ENCODE measurements around the gene MIOX. TPM values are rescaled to one million over a fixed set of nuclear protein-coding genes. Genes with fewer than 3 reads are reported as not detected.

Gene MIOX
- total and polyA plus RNA-seq, 9 of the 15 experiments (the other 6 are each of a cell fraction or from before 2014, with no cell fraction given) = 0.08 TPM; not detected in 8

GRCh38 chr22:50531546-50531961 lies 44.9 kb downstream of the MIOX start:
- FAIRE-seq = no peak
- H3K4me1 ChIP-seq (replicated peaks in 1 of 2; ENCODE audit: control insufficient read depth in 2 of 2, insufficient read depth in 2 of 2, low read length in 2 of 2) = peaks cover 17 to 46% of the 10 kb centered on the region in 2 experiments; a peak in 4 of 5 replicates

GRCh38 chr22:50531962-50532674 lies 45.5 kb downstream of the MIOX start:
- FAIRE-seq (no peak), ATAC-seq (no peak), DNase-seq (ENCODE audit: extremely low read depth in 1 of 4, low spot score in 3 of 4) (no peak)
- in situ Hi-C loops (cut with MboI) = no loop called here
- POLR2A ChIA-PET = interaction anchor here (0.8 kb wide), 1 partner anchor 16 kb away, joined by 3 read pairs; no protein-coding TSS in a partner anchor
- Histone ChIP-seq H3K9ac (ENCODE audit: insufficient read depth in 1 of 2, low read depth in 2 of 2, low read length in 2 of 2) (no peak overlapping the region), H3K9me3 (replicated peaks; ENCODE audit: control insufficient read depth, insufficient read depth, low read depth, low read length) (0 out of 2 replicates have a peak, but pooled peaks cover 2% of the 10 kb centered on the region), H3K27ac (ENCODE audit: extremely low read depth, low read depth, low read length) (no peak overlapping the region), H3K9me1 (ENCODE audit: control insufficient read depth, insufficient read depth, low read length) (no peaks in the 10 kb centered on the region), H3K4me2 (ENCODE audit: insufficient read depth, low read length) (no peak overlapping the region), H3K79me2 (ENCODE audit: control insufficient read depth, insufficient read depth, low read length) (peaks cover 2% of the 10 kb centered on the region; the same call in 1 of the 3 replicates), H3K36me3 (ENCODE audit: control insufficient read depth, insufficient read depth, low read length) (no peaks in the 10 kb centered on the region), H3K4me1 (replicated peaks in 1 of 2; ENCODE audit: control insufficient read depth in 2 of 2, insufficient read depth in 2 of 2, low read length in 2 of 2) (peaks cover 12 to 40% of the 10 kb centered on the region in 2 experiments; a peak in 4 of 5 replicates), H2AFZ (ENCODE audit: low read depth, low read length) (no peak overlapping the region), H3K27me3 (ENCODE audit: control insufficient read depth in 2 of 2, insufficient read depth in 2 of 2, low read length in 2 of 2) (no peaks in the 10 kb centered on the region), H3K4me3 (no peak overlapping the region), H4K20me1 (replicated peaks; ENCODE audit: control insufficient read depth, insufficient read depth, low read length) (no peaks in the 10 kb centered on the region)
- BruUV-seq (replicated peaks) = no TSS peak
- TF ChIP-seq POLR2G (IDR thresholded peaks at IDR 0.05; ENCODE audit: low read depth, low read length) = 0 out of 2 replicates have a peak, but pooled peaks have one; percentile 16
- peak; percentile 51 for TF ChIP-seq PCBP1 (IDR thresholded peaks at IDR 0.05; ENCODE audit: low read depth, low read length, poor library complexity, severe bottlenecking)
- peak; percentile 64 for TF ChIP-seq ZBTB33 (CRISPR knock-in tag; IDR thresholded peaks at IDR 0.05)
- TF ChIP-seq DNMT1 (IDR thresholded peaks at IDR 0.05) = no peak
- CTCF ChIA-PET (ENCODE audit: low intra/inter-chr PET ratio) = no interaction called here
- WGBS (ENCODE audit: insufficient coverage, low coverage, missing lambda C conversion rate) = 88% methylated on average over 3 of the region's 56 CpGs
- intact Hi-C loops (cut with micrococcal nuclease) = no loop called here

More at GRCh38 chr22:50531546-50531961, 44.9 kb downstream of the MIOX start:
- H4K20me1 ChIP-seq (replicated peaks; ENCODE audit: control insufficient read depth, insufficient read depth, low read length) = no peaks in the 10 kb centered on the region
- no CpG with 5 or more reads among the region's 44 CpGs for WGBS (ENCODE audit: insufficient coverage, low coverage, missing lambda C conversion rate)
- no peaks in the 10 kb centered on the region for H3K9me1 ChIP-seq (ENCODE audit: control insufficient read depth, insufficient read depth, low read length)
- H3K27ac ChIP-seq (ENCODE audit: extremely low read depth, low read depth, low read length) = no peak overlapping the region
- intact Hi-C loops (cut with micrococcal nuclease) = no loop called here
- H3K27me3 ChIP-seq (ENCODE audit: control insufficient read depth in 2 of 2, insufficient read depth in 2 of 2, low read length in 2 of 2) = no peaks in the 10 kb centered on the region
- H3K4me3 ChIP-seq = no peak overlapping the region
- in situ Hi-C loops (cut with MboI) = no loop called here
- ChIA-PET CTCF (ENCODE audit: low intra/inter-chr PET ratio) (no interaction called here), POLR2A (no interaction called here)
- peaks cover 7% of the 10 kb centered on the region; the same call in 2 of the 3 replicates for H3K79me2 ChIP-seq (ENCODE audit: control insufficient read depth, insufficient read depth, low read length)
- H3K36me3 ChIP-seq (ENCODE audit: control insufficient read depth, insufficient read depth, low read length) = no peaks in the 10 kb centered on the region
- no TSS peak for BruUV-seq (replicated peaks)
- DNase-seq (ENCODE audit: extremely low read depth in 1 of 4, low spot score in 3 of 4) (no peak), ATAC-seq (no peak)
- TF ChIP-seq RBFOX2 (IDR thresholded peaks at IDR 0.05; ENCODE audit: low read depth, low read length) (0 out of 2 replicates have a peak, but pooled peaks have one; percentile 21), IFI16 (CRISPR knock-in tag; IDR thresholded peaks at IDR 0.05) (no peak), POLR2G (IDR thresholded peaks at IDR 0.05; ENCODE audit: low read depth, low read length) (0 out of 2 replicates have a peak, but pooled peaks have one; percentile 14)
- no peak overlapping the region for H3K9ac ChIP-seq (ENCODE audit: insufficient read depth in 1 of 2, low read depth in 2 of 2, low read length in 2 of 2)
- H2AFZ ChIP-seq (ENCODE audit: low read depth, low read length) = no peak overlapping the region
- H3K4me2 ChIP-seq (ENCODE audit: insufficient read depth, low read length) = no peak overlapping the region
- 0 out of 2 replicates have a peak, but pooled peaks cover 2% of the 10 kb centered on the region for H3K9me3 ChIP-seq (replicated peaks; ENCODE audit: control insufficient read depth, insufficient read depth, low read depth, low read length)
